GM23338 (cell line): ENCODE data around the gene ISCU. TPM values are rescaled to one million over a fixed set of nuclear protein-coding genes. Genes with fewer than 3 reads are reported as not detected.

Source experiments
- ATAC-seq: fragments of 200-7000 bp; cut with Tn5 transposase; 3 replicates; pipeline ENCODE4 v1.9.1; 2020
- DNase-seq: peaks from one replicate; pipeline ENCODE4 v3.0.0-alpha.2; 2015; ENCODE audit warnings: low spot score
- H2AFZ ChIP-seq: fragments of 200-600 bp; sonication (generic); 2 replicates; pipeline ENCODE4 v1.8.0; 2016; ENCODE audit warnings: antibody characterized with exemption, mild to moderate bottlenecking, moderate library complexity
- H3F3A ChIP-seq: fragments of 200-600 bp; sonication (generic); replicated peaks from 2 replicates; pipeline ENCODE4 v1.8.0; 2017; ENCODE audit warnings: antibody characterized with exemption, mixed run types, low read depth
- H3K27ac ChIP-seq: fragments of 200-600 bp; sonication (generic); 2 replicates; pipeline ENCODE4 v1.6.1; 2016; ENCODE audit warnings: low read depth
- H3K27me3 ChIP-seq: fragments of 200-600 bp; sonication (generic); 2 replicates; pipeline ENCODE4 v1.8.0; 2016; ENCODE audit warnings: mild to moderate bottlenecking, mixed run types, moderate library complexity; ENCODE audit not compliant: insufficient read depth
- H3K36me3 ChIP-seq: fragments of 200-600 bp; sonication (generic); 2 replicates; pipeline ENCODE4 v1.8.0; 2016; ENCODE audit warnings: mild to moderate bottlenecking; ENCODE audit not compliant: insufficient read depth
- H3K4me1 ChIP-seq: fragments of 200-600 bp; sonication (generic); 2 replicates; pipeline ENCODE4 v1.8.0; 2016; ENCODE audit warnings: mild to moderate bottlenecking, moderate library complexity; ENCODE audit not compliant: insufficient read depth
- H3K4me2 ChIP-seq: fragments of 200-600 bp; sonication (generic); 2 replicates; pipeline ENCODE4 v1.7.1; 2017; ENCODE audit warnings: mixed run types
- H3K4me3 ChIP-seq: fragments of 200-600 bp; sonication (generic); 2 replicates; pipeline ENCODE4 v1.6.1; 2016; ENCODE audit warnings: mixed run types
- H3K79me2 ChIP-seq: fragments of 200-600 bp; sonication (generic); replicated peaks from 2 replicates; pipeline ENCODE4 v1.8.0; 2017; ENCODE audit warnings: mild to moderate bottlenecking; ENCODE audit not compliant: insufficient read depth
- H3K9me2 ChIP-seq: fragments of 200-600 bp; sonication (generic); 2 replicates; pipeline ENCODE4 v1.8.0; 2017; ENCODE audit not compliant: insufficient read depth
- H4K20me1 ChIP-seq: fragments of 200-600 bp; sonication (generic); replicated peaks from 2 replicates; pipeline ENCODE4 v1.8.0; 2017; ENCODE audit warnings: mild to moderate bottlenecking; ENCODE audit not compliant: insufficient read depth
- H3K27ac Mint-ChIP-seq: 2 replicates; pipeline ENCODE4 v1.8.0; 2020; ENCODE audit warnings: inconsistent platforms, mild to moderate bottlenecking, moderate library complexity, mixed read lengths
- H3K27me3 Mint-ChIP-seq: 3 replicates; pipeline ENCODE4 v1.8.0; 2022; ENCODE audit warnings: low read depth, mild to moderate bottlenecking, moderate library complexity, mixed read lengths, inconsistent platforms; ENCODE audit not compliant: insufficient read depth, poor library complexity
- H3K36me3 Mint-ChIP-seq: 3 replicates; pipeline ENCODE4 v1.8.0; 2021; ENCODE audit warnings: low read depth, mild to moderate bottlenecking, inconsistent platforms, moderate library complexity, mixed read lengths
- H3K4me1 Mint-ChIP-seq: 3 replicates; pipeline ENCODE4 v1.8.0; 2020; ENCODE audit warnings: mild to moderate bottlenecking, inconsistent platforms, mixed read lengths
- H3K4me3 Mint-ChIP-seq: 3 replicates; pipeline ENCODE4 v1.8.0; 2021; ENCODE audit warnings: moderate library complexity, mild to moderate bottlenecking, inconsistent platforms, mixed read lengths
- H3K9me3 Mint-ChIP-seq: 3 replicates; pipeline ENCODE4 v1.8.0; 2020; ENCODE audit warnings: moderate library complexity, mild to moderate bottlenecking, inconsistent platforms, mixed read lengths
- CREB1 ChIP-seq: fragments of 250-450 bp; sonication (Bioruptor Pico); IDR thresholded peaks from 2 replicates; pipeline ENCODE4 v1.5.0; 2020; ENCODE audit warnings: low read depth, mild to moderate bottlenecking, moderate library complexity
- EZH2 ChIP-seq: fragments of 200-600 bp; sonication (generic); IDR thresholded peaks from one replicate; pipeline ENCODE4 v1.8.0; 2017; ENCODE audit warnings: antibody characterized with exemption, mild to moderate bottlenecking, low read depth; ENCODE audit not compliant: unreplicated experiment
- EZH2phosphoT487 ChIP-seq: fragments of 200-600 bp; sonication (generic); IDR thresholded peaks from one replicate; pipeline ENCODE4 v1.8.1; 2018; ENCODE audit warnings: antibody characterized with exemption; ENCODE audit not compliant: unreplicated experiment
- JUNB ChIP-seq: IDR thresholded peaks from one replicate; pipeline ENCODE4 v1.6.1; 2016; ENCODE audit warnings: antibody characterized with exemption; ENCODE audit not compliant: unreplicated experiment
- NANOG ChIP-seq: IDR thresholded peaks from 2 replicates; pipeline ENCODE4 v1.6.1; 2016; ENCODE audit warnings: antibody characterized with exemption, borderline replicate concordance
- POLR2AphosphoS5 ChIP-seq: IDR thresholded peaks from 2 replicates; pipeline ENCODE4 v1.6.1; 2016; ENCODE audit warnings: antibody characterized with exemption, low read depth
- STAT1 ChIP-seq: IDR thresholded peaks from one replicate; pipeline ENCODE4 v1.6.1; 2016; ENCODE audit warnings: antibody characterized with exemption; ENCODE audit not compliant: unreplicated experiment
- ZNF114 ChIP-seq: fragments of 250-450 bp; sonication (Bioruptor Pico); IDR thresholded peaks from 2 replicates; pipeline ENCODE4 v1.5.0; 2020; ENCODE audit warnings: mild to moderate bottlenecking, moderate library complexity
- ZNF331 ChIP-seq: fragments of 250-450 bp; sonication (Bioruptor Pico); IDR thresholded peaks from 2 replicates; pipeline ENCODE4 v1.5.0; 2020; ENCODE audit warnings: low read depth, mild to moderate bottlenecking, moderate library complexity
- polyA plus RNA-seq: library from polyadenylated mRNA; unstranded; fragments of >200 nt; fragmentation: Nextera tagmentation; extraction: Ambion mirVana; gene quantifications from 2 replicates; pipeline ENCODE4 v1.2.1, GENCODE V29; 2016
- total RNA-seq: library from RNA; depleted of rRNA; stranded (reverse); fragments of >200 nt; shearing (Covaris generic); gene quantifications from 2 replicates; pipeline ENCODE4 v1.2.3, GENCODE V29; 2014
- TF ChIP-seq, protein P1 (sequence below): IDR thresholded peaks from 2 replicates; pipeline ENCODE4 v1.6.1; 2016; ENCODE audit warnings: antibody characterized with exemption
- TF ChIP-seq, protein P2 (sequence below): IDR thresholded peaks from one replicate; pipeline ENCODE4 v1.6.1; 2018; ENCODE audit warnings: antibody characterized with exemption; ENCODE audit not compliant: unreplicated experiment
- TF ChIP-seq, protein P3 (sequence below), 2 experiments: fragments of 200-600 bp in 1 of 2; sonication (generic) in 1 of 2; conservative IDR thresholded peaks; 2 replicates each; pipeline versions ENCODE4 v1.5.1 to v1.6.1; 2016 to 2017; ENCODE audit warnings: antibody characterized with exemption in 2 of 2, low read depth in 2 of 2, mild to moderate bottlenecking in 2 of 2, moderate library complexity in 1 of 2
- TF ChIP-seq, protein P4 (sequence below): fragments of 250-450 bp; sonication (Bioruptor Pico); IDR thresholded peaks from 2 replicates; pipeline ENCODE4 v1.5.0; 2020; ENCODE audit warnings: mild to moderate bottlenecking, moderate library complexity

Gene ISCU
- total and polyA plus RNA-seq, 2 experiments from 2014 or later = 123 to 129 TPM

DNA sequence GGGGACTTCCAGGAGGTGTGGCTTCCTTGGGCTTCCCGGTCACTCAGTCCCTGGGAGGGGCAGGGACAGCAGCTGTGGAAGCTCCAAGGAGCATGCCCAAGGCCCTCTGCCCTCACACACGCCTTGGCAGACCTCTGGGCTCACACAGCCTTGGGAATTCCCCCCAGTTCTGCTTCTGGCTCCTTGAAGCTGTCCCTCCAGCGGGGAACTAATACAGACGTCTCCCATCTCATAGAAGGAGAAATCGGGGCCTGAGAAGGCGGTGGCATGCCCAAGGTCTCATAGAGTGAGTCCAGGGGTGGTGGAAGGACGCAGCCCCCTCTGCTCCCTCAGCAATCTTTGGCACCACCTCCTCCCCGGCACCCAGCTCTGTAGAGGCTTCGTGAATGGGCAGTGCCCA is 51.2 kb downstream of the ISCU start:
- H3F3A ChIP-seq = no peaks in the 10 kb centered on the region
- peaks cover 9% of the 10 kb centered on the region for H3K27me3 Mint-ChIP-seq
- H3K9me2 ChIP-seq = no peaks in the 10 kb centered on the region
- H3K4me1 Mint-ChIP-seq = peaks cover 10% of the 10 kb centered on the region
- H3K27ac ChIP-seq = no peak overlapping the region
- no peaks in the 10 kb centered on the region for H4K20me1 ChIP-seq
- no peak overlapping the region for H2AFZ ChIP-seq
- no peak for ATAC-seq
- DNase-seq = no peak
- peaks cover 3% of the 10 kb centered on the region; the same call in 1 of the 3 replicates for H3K36me3 Mint-ChIP-seq
- no peaks in the 10 kb centered on the region for H3K36me3 ChIP-seq
- H3K79me2 ChIP-seq = no peaks in the 10 kb centered on the region
- no peak overlapping the region for H3K4me2 ChIP-seq
- peaks cover 7% of the 10 kb centered on the region for H3K9me3 Mint-ChIP-seq
- no peak overlapping the region for H3K4me3 Mint-ChIP-seq
- H3K4me1 ChIP-seq = no peaks in the 10 kb centered on the region; the same call in 1 of the 2 replicates
- no peak overlapping the region for H3K4me3 ChIP-seq
- H3K27ac Mint-ChIP-seq = no peak overlapping the region
- H3K27me3 ChIP-seq = no peaks in the 10 kb centered on the region
- TF ChIP-seq, protein P1, sequence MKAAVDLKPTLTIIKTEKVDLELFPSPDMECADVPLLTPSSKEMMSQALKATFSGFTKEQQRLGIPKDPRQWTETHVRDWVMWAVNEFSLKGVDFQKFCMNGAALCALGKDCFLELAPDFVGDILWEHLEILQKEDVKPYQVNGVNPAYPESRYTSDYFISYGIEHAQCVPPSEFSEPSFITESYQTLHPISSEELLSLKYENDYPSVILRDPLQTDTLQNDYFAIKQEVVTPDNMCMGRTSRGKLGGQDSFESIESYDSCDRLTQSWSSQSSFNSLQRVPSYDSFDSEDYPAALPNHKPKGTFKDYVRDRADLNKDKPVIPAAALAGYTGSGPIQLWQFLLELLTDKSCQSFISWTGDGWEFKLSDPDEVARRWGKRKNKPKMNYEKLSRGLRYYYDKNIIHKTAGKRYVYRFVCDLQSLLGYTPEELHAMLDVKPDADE = no peak
- TF ChIP-seq CREB1 (no peak), STAT1 (no peak), ZNF331 (CRISPR knock-in tag) (no peak), ZNF114 (CRISPR knock-in tag) (no peak), POLR2AphosphoS5 (no peak), EZH2 (no peak), EZH2phosphoT487 (no peak), JUNB (no peak), NANOG (no peak)
- TF ChIP-seq, protein P2, sequence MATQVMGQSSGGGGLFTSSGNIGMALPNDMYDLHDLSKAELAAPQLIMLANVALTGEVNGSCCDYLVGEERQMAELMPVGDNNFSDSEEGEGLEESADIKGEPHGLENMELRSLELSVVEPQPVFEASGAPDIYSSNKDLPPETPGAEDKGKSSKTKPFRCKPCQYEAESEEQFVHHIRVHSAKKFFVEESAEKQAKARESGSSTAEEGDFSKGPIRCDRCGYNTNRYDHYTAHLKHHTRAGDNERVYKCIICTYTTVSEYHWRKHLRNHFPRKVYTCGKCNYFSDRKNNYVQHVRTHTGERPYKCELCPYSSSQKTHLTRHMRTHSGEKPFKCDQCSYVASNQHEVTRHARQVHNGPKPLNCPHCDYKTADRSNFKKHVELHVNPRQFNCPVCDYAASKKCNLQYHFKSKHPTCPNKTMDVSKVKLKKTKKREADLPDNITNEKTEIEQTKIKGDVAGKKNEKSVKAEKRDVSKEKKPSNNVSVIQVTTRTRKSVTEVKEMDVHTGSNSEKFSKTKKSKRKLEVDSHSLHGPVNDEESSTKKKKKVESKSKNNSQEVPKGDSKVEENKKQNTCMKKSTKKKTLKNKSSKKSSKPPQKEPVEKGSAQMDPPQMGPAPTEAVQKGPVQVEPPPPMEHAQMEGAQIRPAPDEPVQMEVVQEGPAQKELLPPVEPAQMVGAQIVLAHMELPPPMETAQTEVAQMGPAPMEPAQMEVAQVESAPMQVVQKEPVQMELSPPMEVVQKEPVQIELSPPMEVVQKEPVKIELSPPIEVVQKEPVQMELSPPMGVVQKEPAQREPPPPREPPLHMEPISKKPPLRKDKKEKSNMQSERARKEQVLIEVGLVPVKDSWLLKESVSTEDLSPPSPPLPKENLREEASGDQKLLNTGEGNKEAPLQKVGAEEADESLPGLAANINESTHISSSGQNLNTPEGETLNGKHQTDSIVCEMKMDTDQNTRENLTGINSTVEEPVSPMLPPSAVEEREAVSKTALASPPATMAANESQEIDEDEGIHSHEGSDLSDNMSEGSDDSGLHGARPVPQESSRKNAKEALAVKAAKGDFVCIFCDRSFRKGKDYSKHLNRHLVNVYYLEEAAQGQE = no peak
- TF ChIP-seq, protein P3, sequence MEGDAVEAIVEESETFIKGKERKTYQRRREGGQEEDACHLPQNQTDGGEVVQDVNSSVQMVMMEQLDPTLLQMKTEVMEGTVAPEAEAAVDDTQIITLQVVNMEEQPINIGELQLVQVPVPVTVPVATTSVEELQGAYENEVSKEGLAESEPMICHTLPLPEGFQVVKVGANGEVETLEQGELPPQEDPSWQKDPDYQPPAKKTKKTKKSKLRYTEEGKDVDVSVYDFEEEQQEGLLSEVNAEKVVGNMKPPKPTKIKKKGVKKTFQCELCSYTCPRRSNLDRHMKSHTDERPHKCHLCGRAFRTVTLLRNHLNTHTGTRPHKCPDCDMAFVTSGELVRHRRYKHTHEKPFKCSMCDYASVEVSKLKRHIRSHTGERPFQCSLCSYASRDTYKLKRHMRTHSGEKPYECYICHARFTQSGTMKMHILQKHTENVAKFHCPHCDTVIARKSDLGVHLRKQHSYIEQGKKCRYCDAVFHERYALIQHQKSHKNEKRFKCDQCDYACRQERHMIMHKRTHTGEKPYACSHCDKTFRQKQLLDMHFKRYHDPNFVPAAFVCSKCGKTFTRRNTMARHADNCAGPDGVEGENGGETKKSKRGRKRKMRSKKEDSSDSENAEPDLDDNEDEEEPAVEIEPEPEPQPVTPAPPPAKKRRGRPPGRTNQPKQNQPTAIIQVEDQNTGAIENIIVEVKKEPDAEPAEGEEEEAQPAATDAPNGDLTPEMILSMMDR (conservative IDR thresholded peaks at IDR 0.05; ENCODE audit: low read depth in 2 of 2) = no peak
- TF ChIP-seq, protein P4, sequence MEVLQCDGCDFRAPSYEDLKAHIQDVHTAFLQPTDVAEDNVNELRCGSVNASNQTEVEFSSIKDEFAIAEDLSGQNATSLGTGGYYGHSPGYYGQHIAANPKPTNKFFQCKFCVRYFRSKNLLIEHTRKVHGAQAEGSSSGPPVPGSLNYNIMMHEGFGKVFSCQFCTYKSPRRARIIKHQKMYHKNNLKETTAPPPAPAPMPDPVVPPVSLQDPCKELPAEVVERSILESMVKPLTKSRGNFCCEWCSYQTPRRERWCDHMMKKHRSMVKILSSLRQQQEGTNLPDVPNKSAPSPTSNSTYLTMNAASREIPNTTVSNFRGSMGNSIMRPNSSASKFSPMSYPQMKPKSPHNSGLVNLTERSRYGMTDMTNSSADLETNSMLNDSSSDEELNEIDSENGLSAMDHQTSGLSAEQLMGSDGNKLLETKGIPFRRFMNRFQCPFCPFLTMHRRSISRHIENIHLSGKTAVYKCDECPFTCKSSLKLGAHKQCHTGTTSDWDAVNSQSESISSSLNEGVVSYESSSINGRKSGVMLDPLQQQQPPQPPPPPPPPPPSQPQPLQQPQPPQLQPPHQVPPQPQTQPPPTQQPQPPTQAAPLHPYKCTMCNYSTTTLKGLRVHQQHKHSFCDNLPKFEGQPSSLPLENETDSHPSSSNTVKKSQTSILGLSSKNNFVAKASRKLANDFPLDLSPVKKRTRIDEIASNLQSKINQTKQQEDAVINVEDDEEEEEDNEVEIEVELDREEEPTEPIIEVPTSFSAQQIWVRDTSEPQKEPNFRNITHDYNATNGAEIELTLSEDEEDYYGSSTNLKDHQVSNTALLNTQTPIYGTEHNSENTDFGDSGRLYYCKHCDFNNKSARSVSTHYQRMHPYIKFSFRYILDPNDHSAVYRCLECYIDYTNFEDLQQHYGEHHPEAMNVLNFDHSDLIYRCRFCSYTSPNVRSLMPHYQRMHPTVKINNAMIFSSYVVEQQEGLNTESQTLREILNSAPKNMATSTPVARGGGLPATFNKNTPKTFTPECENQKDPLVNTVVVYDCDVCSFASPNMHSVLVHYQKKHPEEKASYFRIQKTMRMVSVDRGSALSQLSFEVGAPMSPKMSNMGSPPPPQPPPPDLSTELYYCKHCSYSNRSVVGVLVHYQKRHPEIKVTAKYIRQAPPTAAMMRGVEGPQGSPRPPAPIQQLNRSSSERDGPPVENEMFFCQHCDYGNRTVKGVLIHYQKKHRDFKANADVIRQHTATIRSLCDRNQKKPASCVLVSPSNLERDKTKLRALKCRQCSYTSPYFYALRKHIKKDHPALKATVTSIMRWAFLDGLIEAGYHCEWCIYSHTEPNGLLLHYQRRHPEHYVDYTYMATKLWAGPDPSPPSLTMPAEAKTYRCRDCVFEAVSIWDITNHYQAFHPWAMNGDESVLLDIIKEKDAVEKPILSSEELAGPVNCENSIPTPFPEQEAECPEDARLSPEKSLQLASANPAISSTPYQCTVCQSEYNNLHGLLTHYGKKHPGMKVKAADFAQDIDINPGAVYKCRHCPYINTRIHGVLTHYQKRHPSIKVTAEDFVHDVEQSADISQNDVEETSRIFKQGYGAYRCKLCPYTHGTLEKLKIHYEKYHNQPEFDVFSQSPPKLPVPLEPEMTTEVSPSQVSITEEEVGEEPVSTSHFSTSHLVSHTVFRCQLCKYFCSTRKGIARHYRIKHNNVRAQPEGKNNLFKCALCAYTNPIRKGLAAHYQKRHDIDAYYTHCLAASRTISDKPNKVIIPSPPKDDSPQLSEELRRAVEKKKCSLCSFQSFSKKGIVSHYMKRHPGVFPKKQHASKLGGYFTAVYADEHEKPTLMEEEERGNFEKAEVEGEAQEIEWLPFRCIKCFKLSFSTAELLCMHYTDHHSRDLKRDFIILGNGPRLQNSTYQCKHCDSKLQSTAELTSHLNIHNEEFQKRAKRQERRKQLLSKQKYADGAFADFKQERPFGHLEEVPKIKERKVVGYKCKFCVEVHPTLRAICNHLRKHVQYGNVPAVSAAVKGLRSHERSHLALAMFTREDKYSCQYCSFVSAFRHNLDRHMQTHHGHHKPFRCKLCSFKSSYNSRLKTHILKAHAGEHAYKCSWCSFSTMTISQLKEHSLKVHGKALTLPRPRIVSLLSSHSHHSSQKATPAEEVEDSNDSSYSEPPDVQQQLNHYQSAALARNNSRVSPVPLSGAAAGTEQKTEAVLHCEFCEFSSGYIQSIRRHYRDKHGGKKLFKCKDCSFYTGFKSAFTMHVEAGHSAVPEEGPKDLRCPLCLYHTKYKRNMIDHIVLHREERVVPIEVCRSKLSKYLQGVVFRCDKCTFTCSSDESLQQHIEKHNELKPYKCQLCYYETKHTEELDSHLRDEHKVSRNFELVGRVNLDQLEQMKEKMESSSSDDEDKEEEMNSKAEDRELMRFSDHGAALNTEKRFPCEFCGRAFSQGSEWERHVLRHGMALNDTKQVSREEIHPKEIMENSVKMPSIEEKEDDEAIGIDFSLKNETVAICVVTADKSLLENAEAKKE (CRISPR knock-in tag) = no peak
